HG03571 (cell line): Measurements from ENCODE around the gene RHBDD1.
A peak's percentile ranks its signal among the peaks of the same experiment; 100 is the strongest.

Experiments used
- ATAC-seq: cut with Tn5 transposase; IDR thresholded peaks from one replicate; pipeline ENCODE4 v1.9.1; 2021; ENCODE audit not compliant: unreplicated experiment

The RHBDD1 gene

GRCh38 chr2:226979004-226979403, 143.2 kb downstream of the RHBDD1 start:
- ATAC-seq = no peak

- no peak for ATAC-seq
These were observed 146.0 kb downstream of the RHBDD1 start for GRCh38 chr2:226981791-226982326.

DNA sequence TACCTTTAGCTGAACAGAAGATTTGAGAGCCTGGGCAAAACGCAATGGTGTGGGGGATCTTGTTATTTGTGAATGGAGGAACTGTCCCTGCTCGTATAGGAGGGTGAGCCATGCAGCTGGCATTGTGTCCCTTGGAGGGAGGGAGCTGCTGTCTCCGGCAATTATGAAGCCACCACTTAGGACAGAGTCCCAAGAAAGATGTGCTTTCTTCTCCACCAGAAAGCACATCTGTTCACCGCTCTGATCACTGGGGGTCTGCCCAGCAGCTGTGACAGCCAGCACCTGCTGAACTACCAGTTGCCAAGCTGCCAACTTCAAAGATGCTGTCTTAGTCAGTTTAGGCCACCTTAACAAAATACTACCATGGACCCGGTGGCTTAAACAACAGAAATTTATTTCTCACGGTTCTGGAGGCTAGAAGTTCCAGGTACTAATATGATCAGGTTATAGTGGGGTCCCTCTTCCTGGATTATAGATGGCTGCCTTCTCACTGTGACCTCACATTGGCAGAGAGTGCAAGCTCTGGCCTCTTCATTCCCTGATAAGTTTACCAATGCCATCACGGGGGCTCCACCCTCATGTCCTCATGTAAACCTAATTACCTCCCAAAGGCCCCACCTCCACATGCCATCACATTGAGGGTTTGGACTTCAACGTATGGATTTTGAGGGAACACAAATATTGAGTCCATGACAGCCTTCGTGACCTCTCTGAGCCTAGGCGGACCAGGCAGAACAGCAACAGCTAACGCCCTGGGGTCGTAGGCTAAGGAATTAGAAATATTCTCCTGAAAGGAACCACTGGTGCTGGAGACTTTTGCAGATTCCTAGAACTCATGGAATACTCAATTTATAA, 148.3 kb downstream of the RHBDD1 start:
- no peak for ATAC-seq

- ATAC-seq = peak; percentile 99
These were observed 149.1 kb downstream of the RHBDD1 start for GRCh38 chr2:226984750-226985582.

DNA sequence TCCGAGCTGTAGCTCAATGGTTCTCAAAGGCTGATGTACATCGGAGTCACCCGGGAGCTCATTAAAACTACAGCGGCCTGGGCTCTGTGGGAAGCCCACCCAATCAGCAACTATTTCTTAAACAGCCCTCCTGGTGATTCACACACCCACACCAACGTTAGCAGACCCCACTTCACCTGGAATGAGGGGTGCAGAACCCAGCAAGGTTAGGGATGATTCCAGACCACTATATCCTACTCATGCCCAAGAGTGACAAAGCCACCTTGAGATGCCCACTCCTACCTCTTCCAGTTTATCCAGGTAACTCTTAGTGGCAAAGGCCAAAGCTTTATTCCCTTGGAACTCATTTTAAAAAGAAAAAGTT, 149.7 kb downstream of the RHBDD1 start:
- no peak for ATAC-seq

- ATAC-seq = no peak
These were observed 155.8 kb downstream of the RHBDD1 start for GRCh38 chr2:226991663-226992062.

DNA sequence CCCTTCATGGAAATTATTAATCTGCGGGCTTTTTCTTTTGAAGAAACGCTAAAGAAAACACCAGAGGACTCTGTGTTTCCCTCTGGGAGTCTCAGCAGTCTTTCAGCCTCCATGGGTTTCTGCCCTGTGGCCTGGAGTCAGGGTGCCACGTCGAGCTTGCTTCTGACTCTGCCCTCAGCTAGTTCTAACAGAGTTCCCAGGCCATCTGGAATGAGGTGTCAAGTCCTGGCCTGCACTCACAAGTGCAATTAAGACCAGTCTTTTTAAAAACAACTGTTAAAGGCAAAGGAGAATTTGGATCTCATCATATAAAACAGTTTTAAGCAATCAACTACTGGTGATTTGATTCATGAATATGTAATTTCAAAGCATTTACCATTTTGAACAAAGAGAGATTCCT, 157.3 kb downstream of the RHBDD1 start:
- no peak for ATAC-seq

GRCh38 chr2:226994775-226995174, 158.9 kb downstream of the RHBDD1 start:
- ATAC-seq = no peak

DNA sequence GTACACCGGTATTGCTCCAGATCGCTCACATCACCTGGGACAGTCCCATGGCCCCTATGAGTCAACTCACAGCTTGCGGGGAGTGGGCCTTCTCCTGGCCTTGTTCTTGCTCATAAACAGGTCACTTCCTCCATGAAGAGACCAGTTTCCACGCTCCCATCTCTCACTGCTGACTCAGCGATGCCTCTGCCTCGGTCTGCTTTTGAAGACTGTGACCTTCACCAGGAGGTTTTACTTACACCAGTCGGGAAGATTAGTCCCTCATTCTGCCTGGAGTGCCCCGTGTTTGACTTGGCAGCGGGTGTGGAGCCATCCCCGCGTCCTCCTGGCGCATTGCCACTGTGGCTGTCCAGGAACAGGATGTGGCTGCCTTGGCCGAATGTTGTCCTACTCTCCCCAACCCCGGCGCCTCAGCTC, 159.8 kb downstream of the RHBDD1 start:
- no peak for ATAC-seq

GRCh38 chr2:226999661-227000060, 163.8 kb downstream of the RHBDD1 start:
- ATAC-seq = no peak

DNA sequence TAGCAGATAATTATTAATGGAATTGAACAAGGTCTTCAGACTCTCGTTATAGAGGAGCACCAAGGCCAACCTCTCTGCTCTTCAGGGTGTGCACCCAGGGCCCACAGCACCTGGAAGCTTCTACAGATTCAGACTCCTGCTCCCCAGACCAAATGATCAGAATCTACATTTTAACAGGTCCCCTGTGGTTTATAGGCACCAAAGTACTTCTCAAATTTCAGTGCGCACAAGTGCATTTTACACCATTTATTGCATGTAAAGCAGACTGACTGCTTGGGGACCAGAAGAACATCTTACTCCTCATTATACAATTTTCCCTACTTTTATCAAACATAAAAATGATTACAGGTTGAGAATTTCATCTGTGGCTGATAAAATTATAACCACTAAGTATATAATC, 164.3 kb downstream of the RHBDD1 start:
- no peak for ATAC-seq

GRCh38 chr2:227004482-227004881, 168.6 kb downstream of the RHBDD1 start:
- no peak for ATAC-seq

- no peak for ATAC-seq
These were observed 170.5 kb downstream of the RHBDD1 start for GRCh38 chr2:227006189-227006897.

DNA sequence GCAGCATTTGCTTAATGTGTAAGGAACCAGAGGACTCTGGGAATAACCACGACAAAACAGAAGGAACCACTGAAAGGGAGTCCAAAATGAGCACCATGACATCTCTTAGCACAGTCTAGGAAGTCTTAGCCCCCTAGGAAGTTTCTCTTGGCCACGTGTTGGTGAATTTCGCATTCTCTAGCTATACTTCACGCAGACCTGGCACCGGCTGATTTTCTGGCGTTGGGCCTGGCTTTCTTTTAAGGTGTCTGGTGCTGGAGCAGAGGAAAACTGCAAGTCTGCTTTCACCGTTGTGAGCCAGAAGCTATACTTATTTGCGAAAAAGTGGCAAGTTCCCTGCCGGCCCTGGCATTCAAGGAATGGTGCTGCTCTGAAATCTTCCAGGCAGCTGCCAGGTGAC, 171.3 kb downstream of the RHBDD1 start:
- no peak for ATAC-seq

- no peak for ATAC-seq
These were observed 172.1 kb downstream of the RHBDD1 start for GRCh38 chr2:227007940-227008339.

DNA sequence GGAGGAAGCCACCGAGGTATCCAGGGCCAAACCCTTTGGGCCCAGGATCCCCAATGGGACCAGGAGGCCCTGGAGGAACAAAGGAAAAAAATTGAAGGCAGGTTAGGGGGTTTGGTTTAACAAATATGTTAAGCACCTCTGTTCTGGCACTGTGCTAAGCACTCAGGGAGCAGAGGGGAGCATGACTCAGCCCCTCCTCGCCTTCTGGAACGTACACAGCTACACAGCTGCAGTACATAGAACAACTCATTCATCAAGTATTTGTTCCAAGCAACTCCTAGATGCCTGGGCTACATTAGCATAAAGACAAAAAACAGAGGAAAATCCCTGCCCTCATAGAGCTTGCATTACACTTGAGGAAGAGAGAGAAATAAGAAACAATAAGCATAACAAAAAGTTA, 174.6 kb downstream of the RHBDD1 start:
- ATAC-seq = no peak

GRCh38 chr2:227013330-227013729, 177.5 kb downstream of the RHBDD1 start:
- no peak for ATAC-seq

DNA sequence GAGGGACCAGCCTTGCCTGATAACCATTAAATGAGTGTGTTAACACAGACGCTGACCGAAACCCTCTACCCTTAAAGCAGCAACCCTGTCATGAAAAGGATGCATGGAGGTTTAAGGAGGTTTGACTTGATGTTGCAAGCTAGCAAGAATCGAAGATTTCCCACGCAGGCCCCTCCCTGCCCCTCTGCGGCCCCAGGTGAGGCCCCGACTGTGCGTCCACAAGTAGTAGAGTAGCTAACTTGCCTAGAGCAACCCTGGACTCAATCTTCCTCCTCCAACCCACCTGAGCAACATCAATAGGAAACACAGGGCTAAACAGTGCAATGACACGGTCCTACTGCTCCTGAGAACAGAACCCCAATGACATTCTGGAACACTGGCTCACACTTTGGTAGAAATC, 178.0 kb downstream of the RHBDD1 start:
- ATAC-seq = no peak

GRCh38 chr2:227016894-227017293, 181.0 kb downstream of the RHBDD1 start:
- ATAC-seq = no peak

GRCh38 chr2:227020416-227020815, 184.6 kb downstream of the RHBDD1 start:
- ATAC-seq = no peak

DNA sequence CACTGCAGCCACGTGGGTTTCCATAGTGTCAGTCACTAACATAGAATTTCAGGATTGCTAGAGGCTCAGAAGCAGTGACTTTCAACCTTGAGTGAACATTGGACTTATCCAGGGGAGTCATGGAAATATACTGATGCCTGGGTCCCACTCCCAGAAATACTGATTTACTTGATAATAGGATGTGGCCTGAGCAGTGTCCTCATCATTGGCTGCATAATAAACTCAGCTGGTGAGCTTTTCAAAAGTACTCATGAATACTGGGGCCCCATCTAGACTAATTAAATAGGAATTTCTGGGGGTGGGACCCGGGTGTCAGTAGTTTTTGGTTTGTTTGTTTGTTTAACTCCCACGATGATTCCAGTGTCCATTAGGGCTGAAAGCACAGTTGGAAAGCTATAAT, 186.8 kb downstream of the RHBDD1 start:
- ATAC-seq = no peak
